Measurements from ENCODE around the gene SMIM3.

The SMIM3 gene

DNA sequence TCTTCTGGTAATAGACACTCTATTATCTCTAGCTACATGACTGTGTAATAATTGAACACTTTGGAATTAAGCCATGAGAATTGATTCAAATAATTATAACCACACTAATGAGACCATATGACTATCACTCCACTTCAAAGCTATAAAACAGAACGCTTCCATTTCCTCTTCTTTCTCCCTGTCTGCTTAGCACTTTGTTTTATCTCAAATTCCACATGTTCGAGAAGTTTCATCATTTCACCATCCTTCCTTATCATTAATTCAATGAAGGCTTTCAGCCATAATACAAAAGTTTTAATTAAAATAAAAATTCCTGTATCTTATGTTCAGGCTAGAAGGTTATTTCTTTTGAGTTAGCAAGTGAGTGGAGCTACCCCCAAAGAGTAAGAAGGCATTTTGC, 12.3 kb upstream of the SMIM3 start:
- Histone ChIP-seq H3K27ac (ENCODE audit: low read length) (no peak overlapping the region), H3K9me3 (ENCODE audit: control insufficient read depth in 1 of 2, low read length in 2 of 2) (no peaks in the 10 kb centered on the region), H3K4me1 (ENCODE audit: control insufficient read depth in 1 of 2, insufficient read depth in 2 of 2, low read length in 2 of 2) (no peaks in the 10 kb centered on the region), H3K27me3 (ENCODE audit: low read depth, low read length) (no peaks in the 10 kb centered on the region), H3K4me3 (ENCODE audit: low read depth in 1 of 2, low read length in 2 of 2) (no peak overlapping the region), H3K36me3 (ENCODE audit: control insufficient read depth in 1 of 2, insufficient read depth in 2 of 2, low read length in 2 of 2) (no peaks in the 10 kb centered on the region)

- Histone ChIP-seq H3K4me3 (ENCODE audit: low read depth in 1 of 2, low read length in 2 of 2) (no peak overlapping the region), H3K27ac (ENCODE audit: low read length) (no peak overlapping the region), H3K4me1 (ENCODE audit: control insufficient read depth in 1 of 2, insufficient read depth in 2 of 2, low read length in 2 of 2) (no peaks in the 10 kb centered on the region), H3K27me3 (ENCODE audit: low read depth, low read length) (no peaks in the 10 kb centered on the region), H3K9me3 (ENCODE audit: control insufficient read depth in 1 of 2, low read length in 2 of 2) (no peaks in the 10 kb centered on the region), H3K36me3 (ENCODE audit: control insufficient read depth in 1 of 2, insufficient read depth in 2 of 2, low read length in 2 of 2) (no peaks in the 10 kb centered on the region)
These were observed 7.3 kb upstream of the SMIM3 start for GRCh38 chr5:150771034-150771795.

GRCh38 chr5:150774145-150774544, 4.4 kb upstream of the SMIM3 start:
- Histone ChIP-seq H3K27me3 (ENCODE audit: low read depth, low read length) (no peaks in the 10 kb centered on the region), H3K4me3 (ENCODE audit: low read depth in 1 of 2, low read length in 2 of 2) (no peak overlapping the region), H3K4me1 (ENCODE audit: control insufficient read depth in 1 of 2, insufficient read depth in 2 of 2, low read length in 2 of 2) (no peaks in the 10 kb centered on the region), H3K9me3 (ENCODE audit: control insufficient read depth in 1 of 2, low read length in 2 of 2) (no peaks in the 10 kb centered on the region), H3K36me3 (ENCODE audit: control insufficient read depth in 1 of 2, insufficient read depth in 2 of 2, low read length in 2 of 2) (no peaks in the 10 kb centered on the region), H3K27ac (ENCODE audit: low read length) (no peak overlapping the region)

DNA sequence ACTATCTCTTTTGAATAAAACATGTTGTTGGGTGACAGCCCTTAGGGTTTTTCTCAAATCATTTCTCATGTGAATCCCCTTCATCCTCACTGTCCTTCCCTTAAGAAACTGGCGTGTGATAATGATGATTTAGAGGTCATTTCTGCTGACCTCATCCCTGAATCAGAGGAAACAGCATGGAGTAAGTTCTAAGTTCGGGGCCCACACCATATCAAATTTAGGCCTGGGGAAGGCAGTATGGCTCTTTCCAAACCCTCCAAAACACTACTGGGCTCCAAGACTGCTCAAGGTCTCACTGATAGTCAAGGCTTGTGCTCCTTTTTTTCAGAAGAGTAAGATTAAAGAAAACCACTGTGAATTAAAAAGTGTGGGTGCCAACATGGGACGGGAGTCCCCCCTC, 872 bp upstream of the SMIM3 start:
- H3K4me3 ChIP-seq (ENCODE audit: low read depth in 1 of 2, low read length in 2 of 2): peak overlapping the region; percentile 78 to 85

GRCh38 chr5:150778088-150778516, 455 bp upstream of the SMIM3 start:
- Histone ChIP-seq H3K36me3 (ENCODE audit: control insufficient read depth in 1 of 2, insufficient read depth in 2 of 2, low read length in 2 of 2) (peaks cover 0 to 12% of the 10 kb centered on the region in 2 donors), H3K4me3 (ENCODE audit: low read depth in 1 of 2, low read length in 2 of 2) (peak overlapping the region; percentile 78 to 85), H3K4me1 (ENCODE audit: control insufficient read depth in 1 of 2, insufficient read depth in 2 of 2, low read length in 2 of 2) (peaks cover 24 to 26% of the 10 kb centered on the region in 2 donors), H3K27ac (ENCODE audit: low read length) (peak overlapping the region; percentile 94), H3K27me3 (ENCODE audit: low read depth, low read length) (no peaks in the 10 kb centered on the region), H3K9me3 (ENCODE audit: control insufficient read depth in 1 of 2, low read length in 2 of 2) (no peaks in the 10 kb centered on the region)

More for the DNA sequence above, 872 bp upstream of the SMIM3 start:
- Histone ChIP-seq H3K4me1 (ENCODE audit: control insufficient read depth in 1 of 2, insufficient read depth in 2 of 2, low read length in 2 of 2) (peaks cover 19 to 22% of the 10 kb centered on the region in 2 donors), H3K36me3 (ENCODE audit: control insufficient read depth in 1 of 2, insufficient read depth in 2 of 2, low read length in 2 of 2) (peaks cover 0 to 12% of the 10 kb centered on the region in 2 donors), H3K27me3 (ENCODE audit: low read depth, low read length) (no peaks in the 10 kb centered on the region), H3K27ac (ENCODE audit: low read length) (peak overlapping the region; percentile 94), H3K9me3 (ENCODE audit: control insufficient read depth in 1 of 2, low read length in 2 of 2) (no peaks in the 10 kb centered on the region)

DNA sequence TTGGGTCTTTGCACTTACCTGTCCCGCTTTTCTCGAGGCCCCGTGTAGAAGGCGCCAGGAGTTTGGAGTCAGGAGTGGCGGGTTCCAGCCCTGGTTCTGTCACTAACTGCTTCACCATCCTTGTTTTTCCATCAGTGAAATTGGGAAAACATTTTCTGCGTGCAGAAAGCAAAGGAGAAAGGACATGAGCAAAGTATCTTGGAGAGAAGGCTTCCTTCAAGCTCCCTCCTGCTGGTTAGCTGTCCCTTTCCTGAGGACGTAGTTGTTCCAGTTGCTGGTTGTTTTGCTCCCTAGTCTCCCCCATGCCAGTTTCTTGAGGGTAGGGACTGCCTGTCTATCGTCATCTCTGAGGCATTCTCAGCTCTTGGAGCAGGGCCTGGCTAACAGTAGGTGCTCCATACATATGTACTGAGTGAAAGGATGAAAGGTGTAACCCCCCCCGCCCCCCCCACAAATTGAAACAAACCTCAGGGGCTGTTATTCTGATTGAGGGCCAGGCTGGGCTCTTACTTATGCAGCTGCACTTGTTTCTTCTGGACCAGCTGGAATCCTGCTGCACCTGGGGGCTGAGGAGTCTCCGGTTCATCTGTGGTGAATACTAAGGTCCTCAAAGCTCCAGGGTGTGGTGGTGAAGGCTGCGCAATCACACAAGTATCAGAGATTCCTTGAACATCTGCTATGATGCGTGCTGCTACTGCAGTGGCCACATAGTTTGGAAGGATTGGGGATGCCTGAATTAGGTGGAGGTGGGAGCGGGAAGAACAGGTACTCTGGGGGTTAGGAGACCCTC, 1.0 kb downstream of the SMIM3 start:
- H3K27me3 ChIP-seq (ENCODE audit: low read depth, low read length): no peaks in the 10 kb centered on the region
- H3K27ac ChIP-seq (ENCODE audit: low read length): peak overlapping the region; percentile 94
- H3K4me3 ChIP-seq (ENCODE audit: low read depth in 1 of 2, low read length in 2 of 2): peak overlapping the region; percentile 78 to 85
- H3K4me1 ChIP-seq (ENCODE audit: control insufficient read depth in 1 of 2, insufficient read depth in 2 of 2, low read length in 2 of 2): peaks cover 28 to 30% of the 10 kb centered on the region in 2 donors
- peaks cover 0 to 12% of the 10 kb centered on the region in 2 donors for H3K36me3 ChIP-seq (ENCODE audit: control insufficient read depth in 1 of 2, insufficient read depth in 2 of 2, low read length in 2 of 2)
- H3K9me3 ChIP-seq (ENCODE audit: control insufficient read depth in 1 of 2, low read length in 2 of 2): no peaks in the 10 kb centered on the region

- Histone ChIP-seq H3K4me3 (ENCODE audit: low read depth in 1 of 2, low read length in 2 of 2) (peak overlapping the region; percentile 78 to 85), H3K4me1 (ENCODE audit: control insufficient read depth in 1 of 2, insufficient read depth in 2 of 2, low read length in 2 of 2) (peaks cover 28 to 30% of the 10 kb centered on the region in 2 donors), H3K27ac (ENCODE audit: low read length) (peak overlapping the region; percentile 94)
These were observed 1.7 kb downstream of the SMIM3 start for GRCh38 chr5:150780187-150780692.

DNA sequence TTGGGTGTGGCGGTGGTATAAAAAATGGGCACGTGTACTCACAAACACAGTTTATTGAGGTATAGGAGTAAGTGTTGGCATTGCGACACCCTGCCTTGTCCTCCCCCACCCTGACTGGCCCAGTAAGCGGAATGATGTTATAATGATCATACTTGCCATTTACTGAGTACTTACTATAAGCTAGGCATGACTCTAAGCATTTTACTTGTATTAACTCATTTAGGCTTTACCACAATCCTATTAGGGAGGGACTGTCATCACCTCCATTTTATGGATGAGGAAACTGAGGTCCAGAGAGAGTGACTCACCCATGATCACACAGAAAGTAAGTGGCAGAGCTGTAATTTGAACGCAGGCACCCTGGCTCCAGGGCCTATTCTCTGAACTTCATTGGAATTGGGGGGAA, 2.3 kb downstream of the SMIM3 start:
- Histone ChIP-seq H3K9me3 (ENCODE audit: control insufficient read depth in 1 of 2, low read length in 2 of 2) (no peaks in the 10 kb centered on the region), H3K36me3 (ENCODE audit: control insufficient read depth in 1 of 2, insufficient read depth in 2 of 2, low read length in 2 of 2) (peaks cover 0 to 12% of the 10 kb centered on the region in 2 donors), H3K4me3 (ENCODE audit: low read depth in 1 of 2, low read length in 2 of 2) (peak overlapping the region; percentile 78 to 85), H3K27ac (ENCODE audit: low read length) (peak overlapping the region; percentile 94), H3K4me1 (ENCODE audit: control insufficient read depth in 1 of 2, insufficient read depth in 2 of 2, low read length in 2 of 2) (peaks cover 28 to 30% of the 10 kb centered on the region in 2 donors), H3K27me3 (ENCODE audit: low read depth, low read length) (no peaks in the 10 kb centered on the region)

More at GRCh38 chr5:150780187-150780692, 1.7 kb downstream of the SMIM3 start:
- H3K36me3 ChIP-seq (ENCODE audit: control insufficient read depth in 1 of 2, insufficient read depth in 2 of 2, low read length in 2 of 2): peaks cover 0 to 12% of the 10 kb centered on the region in 2 donors
- no peaks in the 10 kb centered on the region for H3K27me3 ChIP-seq (ENCODE audit: low read depth, low read length)
- no peaks in the 10 kb centered on the region for H3K9me3 ChIP-seq (ENCODE audit: control insufficient read depth in 1 of 2, low read length in 2 of 2)

- Histone ChIP-seq H3K4me1 (ENCODE audit: control insufficient read depth in 1 of 2, insufficient read depth in 2 of 2, low read length in 2 of 2) (peaks cover 28 to 33% of the 10 kb centered on the region in 2 donors), H3K36me3 (ENCODE audit: control insufficient read depth in 1 of 2, insufficient read depth in 2 of 2, low read length in 2 of 2) (peaks cover 0 to 12% of the 10 kb centered on the region in 2 donors), H3K9me3 (ENCODE audit: control insufficient read depth in 1 of 2, low read length in 2 of 2) (no peaks in the 10 kb centered on the region), H3K4me3 (ENCODE audit: low read depth in 1 of 2, low read length in 2 of 2) (peak overlapping the region; percentile 2 to 78), H3K27ac (ENCODE audit: low read length) (peak overlapping the region; percentile 94), H3K27me3 (ENCODE audit: low read depth, low read length) (no peaks in the 10 kb centered on the region)
These were observed 3.4 kb downstream of the SMIM3 start for GRCh38 chr5:150781706-150782614.

DNA sequence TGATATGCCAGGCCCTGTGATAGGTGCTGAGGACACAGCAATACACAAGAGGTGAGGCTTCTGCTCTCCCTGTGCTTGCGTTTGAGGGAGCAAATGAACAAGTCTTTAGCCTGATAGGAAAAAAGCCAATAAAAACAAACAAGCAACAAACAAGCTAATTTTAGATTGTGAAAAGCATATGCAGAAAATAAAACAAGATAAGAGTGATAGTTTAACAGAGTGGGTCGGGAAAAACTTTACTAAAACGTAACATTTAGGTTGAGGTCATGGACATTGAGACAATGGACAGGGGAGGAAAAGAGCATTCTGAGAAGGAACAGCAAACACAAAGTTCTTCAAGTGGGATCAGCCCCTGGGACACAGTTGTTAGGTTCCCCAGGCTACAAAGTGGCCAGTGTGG, 4.3 kb downstream of the SMIM3 start:
- peak overlapping the region; percentile 94 for H3K27ac ChIP-seq (ENCODE audit: low read length)
- H3K9me3 ChIP-seq (ENCODE audit: control insufficient read depth in 1 of 2, low read length in 2 of 2): no peaks in the 10 kb centered on the region
- H3K27me3 ChIP-seq (ENCODE audit: low read depth, low read length): no peaks in the 10 kb centered on the region
- peak overlapping the region; percentile 15 to 23 for H3K4me3 ChIP-seq (ENCODE audit: low read depth in 1 of 2, low read length in 2 of 2)
- H3K4me1 ChIP-seq (ENCODE audit: control insufficient read depth in 1 of 2, insufficient read depth in 2 of 2, low read length in 2 of 2): peaks cover 28 to 39% of the 10 kb centered on the region in 2 donors
- peaks cover 0 to 12% of the 10 kb centered on the region in 2 donors for H3K36me3 ChIP-seq (ENCODE audit: control insufficient read depth in 1 of 2, insufficient read depth in 2 of 2, low read length in 2 of 2)
